Body of pancreas (tissue), 4 donors: Measurements from ENCODE around the gene MBNL1. TPM values are rescaled to one million over a fixed set of nuclear protein-coding genes. Genes with fewer than 3 reads are reported as not detected.

Experiments
- ATAC-seq: fragments of 150-250 bp; one replicate; pipeline ENCODE4 v1.9.1; 2016
- DNase-seq, 4 donors: peaks; one replicate each; pipeline ENCODE4 v3.0.0-alpha.2; 2019
- H3K27ac ChIP-seq, 4 donors: fragments of 200-600 bp; sonication (generic); 1 replicate in 3 of 4; 2 replicates in 1 of 4; pipeline versions ENCODE4 v1.5.1 to v1.6.1; 2016 to 2019; ENCODE audit warnings: mild to moderate bottlenecking in 1 of 4, mixed read lengths in 1 of 4, moderate library complexity in 1 of 4
- H3K27me3 ChIP-seq, 2 donors: fragments of 200-600 bp; sonication (generic); one replicate each; pipeline ENCODE4 v1.6.0; 2016; ENCODE audit warnings: mild to moderate bottlenecking in 1 of 2
- H3K36me3 ChIP-seq, 2 donors: fragments of 200-600 bp; sonication (generic); replicated peaks in 1 of 2; 2 replicates each; pipeline ENCODE4 v1.5.1; 2016; ENCODE audit warnings: low read depth in 2 of 2; ENCODE audit not compliant: insufficient read depth in 1 of 2
- H3K4me1 ChIP-seq: fragments of 200-600 bp; sonication (generic); one replicate; pipeline ENCODE4 v1.6.0; 2016
- H3K4me3 ChIP-seq, 2 donors: fragments of 200-600 bp; sonication (generic); 1 replicate in 1 of 2; 2 replicates in 1 of 2; pipeline ENCODE4 v1.5.1; 2016 to 2019
- H3K9me3 ChIP-seq, 3 donors: fragments of 200-600 bp; sonication (generic); 1 replicate in 2 of 3; 2 replicates in 1 of 3; pipeline ENCODE4 v1.5.1; 2016
- POLR2A ChIP-seq, 3 donors: fragments of 450-650 bp; IDR thresholded peaks; one replicate each; pipeline ENCODE4 v1.6.1; 2016; ENCODE audit warnings: antibody characterized with exemption in 3 of 3, mild to moderate bottlenecking in 2 of 3
- WGBS, 2 donors: methylation state at CpG; one replicate each; pipeline ENCODE4 v1.1.5; 2017; 5-methylcytosine and 5-hydroxymethylcytosine counted together
- intact Hi-C: fragments of 100-400 bp; cut with DNase I; formaldehyde crosslinking; loops from one replicate; pipeline ENCODE4 v1.15.1; 2023
- total RNA-seq, 2 donors: library from RNA; depleted of rRNA; stranded (reverse); fragments of >200 nt; gene quantifications; one replicate each; pipeline ENCODE4 v1.1.0, GENCODE V29; 2016
- TF ChIP-seq, protein P1 (sequence below), 7 experiments: fragments of 450-650 bp in 4 of 7; fragments of 200-600 bp in 3 of 7; sonication (generic) in 3 of 7; IDR thresholded peaks; one replicate each; pipeline ENCODE4 v1.5.1; 2016 to 2019; ENCODE audit warnings: antibody characterized with exemption in 7 of 7

Gene MBNL1
- total RNA-seq, 2 donors from 2014 or later = 77.3 to 82.4 TPM

DNA sequence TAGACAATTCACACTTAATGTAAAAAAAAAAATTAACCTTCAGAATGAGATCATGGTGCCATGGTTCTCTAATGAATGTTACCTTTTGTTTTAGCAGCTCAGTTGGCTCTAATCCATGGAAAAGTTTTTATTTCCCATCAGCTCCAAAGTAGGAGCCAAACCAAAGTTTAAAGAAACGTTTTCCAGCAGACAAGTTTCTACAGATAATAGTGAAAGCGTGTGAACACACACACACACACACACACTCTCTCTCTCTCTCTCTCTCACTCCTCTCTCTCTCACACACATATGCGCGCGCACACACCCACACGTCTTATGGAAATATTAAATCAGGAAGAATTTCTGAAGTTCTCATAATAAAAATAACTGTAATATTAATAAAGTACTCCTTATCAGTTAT is 46.9 kb downstream of the MBNL1 start:
- H3K9me3 ChIP-seq = no peaks in the 10 kb centered on the region
- intact Hi-C loops = no loop called here
- 61 to 68% methylated on average over 6 of the region's 6 CpGs for WGBS, 2 donors
- H3K36me3 ChIP-seq = no peaks in the 10 kb centered on the region
- ATAC-seq (peak; percentile 59), DNase-seq (no peak)
- H3K4me3 ChIP-seq = no peak overlapping the region
- peaks cover 40% of the 10 kb centered on the region for H3K4me1 ChIP-seq
- peak overlapping the region in 1 of 4 donors; percentile 62 for H3K27ac ChIP-seq
- H3K27me3 ChIP-seq = no peaks in the 10 kb centered on the region
- TF ChIP-seq, protein P1, sequence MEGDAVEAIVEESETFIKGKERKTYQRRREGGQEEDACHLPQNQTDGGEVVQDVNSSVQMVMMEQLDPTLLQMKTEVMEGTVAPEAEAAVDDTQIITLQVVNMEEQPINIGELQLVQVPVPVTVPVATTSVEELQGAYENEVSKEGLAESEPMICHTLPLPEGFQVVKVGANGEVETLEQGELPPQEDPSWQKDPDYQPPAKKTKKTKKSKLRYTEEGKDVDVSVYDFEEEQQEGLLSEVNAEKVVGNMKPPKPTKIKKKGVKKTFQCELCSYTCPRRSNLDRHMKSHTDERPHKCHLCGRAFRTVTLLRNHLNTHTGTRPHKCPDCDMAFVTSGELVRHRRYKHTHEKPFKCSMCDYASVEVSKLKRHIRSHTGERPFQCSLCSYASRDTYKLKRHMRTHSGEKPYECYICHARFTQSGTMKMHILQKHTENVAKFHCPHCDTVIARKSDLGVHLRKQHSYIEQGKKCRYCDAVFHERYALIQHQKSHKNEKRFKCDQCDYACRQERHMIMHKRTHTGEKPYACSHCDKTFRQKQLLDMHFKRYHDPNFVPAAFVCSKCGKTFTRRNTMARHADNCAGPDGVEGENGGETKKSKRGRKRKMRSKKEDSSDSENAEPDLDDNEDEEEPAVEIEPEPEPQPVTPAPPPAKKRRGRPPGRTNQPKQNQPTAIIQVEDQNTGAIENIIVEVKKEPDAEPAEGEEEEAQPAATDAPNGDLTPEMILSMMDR (IDR thresholded peaks at IDR 0.05) = no peak
- no peak for TF ChIP-seq POLR2A (IDR thresholded peaks at IDR 0.05)

DNA sequence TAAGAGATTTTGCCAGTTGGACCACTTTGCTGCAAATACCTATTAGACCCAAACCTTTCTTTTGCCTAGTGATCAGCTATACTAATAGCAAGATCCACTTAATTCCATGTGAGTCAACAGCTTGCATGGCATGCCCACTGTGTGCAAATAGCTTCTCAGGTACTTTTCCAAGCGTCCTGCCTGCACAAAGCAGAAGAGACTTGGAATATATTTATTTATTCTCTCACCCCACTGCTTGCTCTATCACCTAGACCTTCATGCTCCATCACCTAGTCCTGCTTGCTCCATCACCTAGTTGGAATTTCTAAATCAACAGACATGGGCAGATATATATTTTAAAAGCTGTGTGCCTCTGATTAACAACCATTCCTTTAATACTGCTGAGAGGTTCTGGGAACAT is 47.6 kb downstream of the MBNL1 start:
- H3K36me3 ChIP-seq = no peaks in the 10 kb centered on the region
- H3K27ac ChIP-seq = peak overlapping the region in 1 of 4 donors; percentile 62
- no peak overlapping the region for H3K4me3 ChIP-seq
- intact Hi-C loops = no loop called here
- 96% methylated on average over 1 of the region's 1 CpG for WGBS, 2 donors
- no peaks in the 10 kb centered on the region for H3K27me3 ChIP-seq
- H3K9me3 ChIP-seq = no peaks in the 10 kb centered on the region
- DNase-seq (no peak), ATAC-seq (no peak)
- H3K4me1 ChIP-seq = peaks cover 47% of the 10 kb centered on the region
- TF ChIP-seq, protein P1 (IDR thresholded peaks at IDR 0.05) = no peak
- TF ChIP-seq POLR2A (IDR thresholded peaks at IDR 0.05) = no peak

DNA sequence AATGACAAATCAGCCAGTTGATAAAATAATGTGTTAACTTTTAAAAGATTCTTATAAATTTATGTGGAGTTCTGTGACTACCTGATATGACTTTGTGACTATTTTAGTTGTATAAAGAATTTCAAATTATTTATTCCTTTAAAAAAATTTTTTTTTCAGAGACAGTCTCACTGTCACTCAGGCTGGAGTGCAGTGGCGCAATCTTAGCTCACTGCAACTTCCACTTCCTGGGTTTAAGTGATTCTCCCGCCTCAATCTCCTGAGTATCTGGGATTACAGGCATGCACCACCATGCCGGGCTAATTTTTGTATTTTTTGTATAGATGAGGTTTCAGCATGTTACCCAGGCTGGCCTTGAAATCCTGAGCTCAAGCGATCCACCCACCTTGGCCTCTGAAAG is 48.5 kb downstream of the MBNL1 start:
- no peaks in the 10 kb centered on the region for H3K9me3 ChIP-seq
- peaks cover 53% of the 10 kb centered on the region for H3K4me1 ChIP-seq
- H3K36me3 ChIP-seq = no peaks in the 10 kb centered on the region
- WGBS, 2 donors = 84 to 97% methylated on average over 4 of the region's 4 CpGs
- no peaks in the 10 kb centered on the region for H3K27me3 ChIP-seq
- DNase-seq (no peak), ATAC-seq (no peak)
- intact Hi-C loops = no loop called here
- H3K27ac ChIP-seq = peak overlapping the region in 1 of 4 donors; percentile 62
- no peak overlapping the region for H3K4me3 ChIP-seq
- TF ChIP-seq, protein P1 (IDR thresholded peaks at IDR 0.05) = no peak
- no peak for TF ChIP-seq POLR2A (IDR thresholded peaks at IDR 0.05)

DNA sequence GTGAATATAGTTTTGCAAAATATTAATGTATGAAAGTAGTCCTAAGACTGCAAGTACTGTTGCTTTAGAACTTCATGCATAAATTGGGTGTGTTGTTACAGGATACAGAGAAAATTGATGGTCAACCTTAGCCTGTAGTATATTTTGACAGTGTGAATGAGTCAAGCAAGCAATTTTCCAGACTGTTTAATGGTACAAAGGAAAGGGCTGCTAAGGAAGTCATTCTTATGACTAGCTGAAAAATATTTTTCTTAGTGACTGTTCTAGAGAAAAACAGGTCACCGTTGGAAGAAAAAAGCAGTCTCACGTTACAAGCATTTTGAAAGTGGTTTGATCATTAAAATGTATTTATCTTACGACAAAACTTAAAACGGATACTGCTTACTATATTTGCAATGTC is 49.2 kb downstream of the MBNL1 start:
- no peak overlapping the region for H3K4me3 ChIP-seq

DNA sequence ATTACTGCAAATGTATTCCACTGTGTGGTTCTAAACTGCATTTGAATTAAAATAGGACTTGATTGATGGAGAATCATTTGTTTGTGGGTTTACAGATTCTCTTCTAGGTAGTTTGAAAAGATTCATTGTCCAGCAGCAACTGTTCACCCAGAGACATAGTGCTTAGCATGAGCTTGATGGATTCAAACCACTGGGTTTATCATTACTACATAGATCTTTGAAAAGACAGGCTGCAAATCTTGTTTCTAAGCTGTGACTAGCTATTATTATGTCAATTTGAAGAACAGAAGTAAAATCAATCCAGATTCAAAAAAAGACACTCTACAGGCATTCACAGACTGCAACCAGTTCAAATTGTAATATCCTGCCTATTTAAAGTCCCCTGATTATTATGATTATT is 49.8 kb downstream of the MBNL1 start:
- DNase-seq (no peak), ATAC-seq (no peak)
- TF ChIP-seq, protein P1 (IDR thresholded peaks at IDR 0.05) = no peak
- TF ChIP-seq POLR2A (IDR thresholded peaks at IDR 0.05) = no peak
- H3K9me3 ChIP-seq = no peaks in the 10 kb centered on the region
- no peaks in the 10 kb centered on the region for H3K36me3 ChIP-seq
- intact Hi-C loops = no loop called here
- H3K4me1 ChIP-seq = peaks cover 56% of the 10 kb centered on the region
- H3K4me3 ChIP-seq = no peak overlapping the region
- no peaks in the 10 kb centered on the region for H3K27me3 ChIP-seq
- peak overlapping the region in 1 of 4 donors; percentile 35 for H3K27ac ChIP-seq

More for the DNA sequence above, 49.2 kb downstream of the MBNL1 start:
- intact Hi-C loops = no loop called here
- DNase-seq (no peak), ATAC-seq (no peak)
- WGBS, 2 donors = 61 to 73% methylated on average over 4 of the region's 4 CpGs
- Histone ChIP-seq H3K9me3 (no peaks in the 10 kb centered on the region), H3K36me3 (no peaks in the 10 kb centered on the region), H3K27me3 (no peaks in the 10 kb centered on the region), H3K27ac (peak overlapping the region in 1 of 4 donors; percentile 35), H3K4me1 (peaks cover 61% of the 10 kb centered on the region)
- TF ChIP-seq, protein P1 (IDR thresholded peaks at IDR 0.05) = no peak
- TF ChIP-seq POLR2A (IDR thresholded peaks at IDR 0.05) = no peak
